Measurements from ENCODE around the gene IQCK.

The IQCK gene

GRCh38 chr16:19689342-19689741 is 28.7 kb upstream of the IQCK start:
- TF ChIP-seq REST (IDR thresholded peaks at IDR 0.05; ENCODE audit: low read depth) (no peak), YY1 (IDR thresholded peaks at IDR 0.05; ENCODE audit: low read depth) (no peak), CEBPB (IDR thresholded peaks at IDR 0.05) (no peak)
- TF ChIP-seq, protein P1, sequence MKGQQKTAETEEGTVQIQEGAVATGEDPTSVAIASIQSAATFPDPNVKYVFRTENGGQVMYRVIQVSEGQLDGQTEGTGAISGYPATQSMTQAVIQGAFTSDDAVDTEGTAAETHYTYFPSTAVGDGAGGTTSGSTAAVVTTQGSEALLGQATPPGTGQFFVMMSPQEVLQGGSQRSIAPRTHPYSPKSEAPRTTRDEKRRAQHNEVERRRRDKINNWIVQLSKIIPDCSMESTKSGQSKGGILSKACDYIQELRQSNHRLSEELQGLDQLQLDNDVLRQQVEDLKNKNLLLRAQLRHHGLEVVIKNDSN (IDR thresholded peaks at IDR 0.05): no peak

DNA sequence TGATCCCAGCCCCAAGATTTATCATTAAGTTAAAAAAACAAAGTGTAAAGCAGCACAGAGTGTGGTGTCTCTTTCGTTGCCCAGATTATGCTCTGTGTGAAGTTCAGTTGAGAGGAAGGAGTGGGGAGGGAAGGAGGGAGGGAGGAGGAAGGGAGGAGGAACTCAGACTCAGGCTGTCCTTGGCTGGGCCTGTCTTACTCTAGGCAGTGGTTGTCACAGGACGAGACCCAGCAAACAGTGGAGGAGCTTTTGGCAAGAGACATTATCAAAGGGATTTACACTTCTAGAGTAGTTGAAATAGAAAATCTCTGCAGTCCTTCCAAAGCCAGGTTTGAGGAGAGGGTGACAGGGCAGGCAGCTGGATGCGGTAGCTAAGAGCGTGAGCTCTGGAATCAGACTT is 27.9 kb upstream of the IQCK start:
- TF ChIP-seq CEBPB (IDR thresholded peaks at IDR 0.05) (no peak), MAX (IDR thresholded peaks at IDR 0.05) (no peak), REST (IDR thresholded peaks at IDR 0.05; ENCODE audit: low read depth) (no peak), RAD21 (IDR thresholded peaks at IDR 0.05; ENCODE audit: low read depth) (no peak), EGR1 (IDR thresholded peaks at IDR 0.05) (no peak), ZBTB7A (IDR thresholded peaks at IDR 0.05; ENCODE audit: low read depth) (no peak), TEAD4 (IDR thresholded peaks at IDR 0.05) (no peak), FOXM1 (IDR thresholded peaks at IDR 0.05; ENCODE audit: borderline replicate concordance, low read depth) (no peak), NFIC (IDR thresholded peaks at IDR 0.05) (no peak), EP300 (IDR thresholded peaks at IDR 0.05; ENCODE audit: borderline replicate concordance) (no peak), YY1 (IDR thresholded peaks at IDR 0.05; ENCODE audit: low read depth) (no peak), TAF1 (IDR thresholded peaks at IDR 0.05; ENCODE audit: low read depth) (no peak), CREB1 (IDR thresholded peaks at IDR 0.05; ENCODE audit: low read depth) (no peak), TCF12 (IDR thresholded peaks at IDR 0.05; ENCODE audit: low read depth) (no peak)
- TF ChIP-seq, protein P1 (IDR thresholded peaks at IDR 0.05): no peak

DNA sequence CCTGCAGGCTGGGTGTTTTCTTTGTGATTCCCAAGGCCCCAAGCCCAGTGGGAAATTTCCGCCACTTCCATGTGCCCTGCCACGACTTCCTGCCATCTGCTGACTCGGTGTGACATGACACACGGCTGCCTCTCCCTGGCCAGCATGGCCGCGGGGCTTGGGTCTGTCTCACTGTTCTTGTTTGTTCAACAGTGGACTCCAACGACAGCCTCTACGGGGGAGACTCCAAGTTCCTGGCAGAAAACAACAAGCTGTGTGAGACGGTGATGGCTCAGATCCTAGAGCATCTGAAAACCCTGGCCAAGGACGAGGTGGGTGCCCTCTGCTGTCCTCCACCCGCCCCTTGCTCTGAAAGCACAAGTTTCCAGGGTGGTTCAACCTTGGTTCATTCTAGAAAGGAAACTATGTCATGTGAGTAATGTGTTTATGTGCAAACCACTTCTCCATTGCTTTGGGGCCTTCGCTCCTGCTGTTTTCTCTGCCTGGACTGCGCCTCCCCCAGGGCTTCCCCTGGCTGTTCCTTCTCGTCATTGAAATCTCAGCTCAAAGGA is 26.8 kb upstream of the IQCK start:
- TF ChIP-seq CEBPB (IDR thresholded peaks at IDR 0.05) (no peak), ZBTB7A (IDR thresholded peaks at IDR 0.05; ENCODE audit: low read depth) (no peak), RAD21 (IDR thresholded peaks at IDR 0.05; ENCODE audit: low read depth) (no peak), FOXM1 (IDR thresholded peaks at IDR 0.05; ENCODE audit: borderline replicate concordance, low read depth) (no peak), NFIC (IDR thresholded peaks at IDR 0.05) (no peak), EGR1 (IDR thresholded peaks at IDR 0.05) (no peak), REST (IDR thresholded peaks at IDR 0.05; ENCODE audit: low read depth) (no peak), YY1 (IDR thresholded peaks at IDR 0.05; ENCODE audit: low read depth) (no peak), TEAD4 (IDR thresholded peaks at IDR 0.05) (no peak), MAX (IDR thresholded peaks at IDR 0.05) (no peak), TCF12 (IDR thresholded peaks at IDR 0.05; ENCODE audit: low read depth) (no peak), TAF1 (IDR thresholded peaks at IDR 0.05; ENCODE audit: low read depth) (no peak), CREB1 (IDR thresholded peaks at IDR 0.05; ENCODE audit: low read depth) (no peak), EP300 (IDR thresholded peaks at IDR 0.05; ENCODE audit: borderline replicate concordance) (no peak)
- TF ChIP-seq, protein P1 (IDR thresholded peaks at IDR 0.05): no peak

GRCh38 chr16:19694989-19695388 is 23.1 kb upstream of the IQCK start:
- TF ChIP-seq TEAD4 (IDR thresholded peaks at IDR 0.05): no peak
- TF ChIP-seq TAF1 (IDR thresholded peaks at IDR 0.05; ENCODE audit: low read depth): no peak
- no peak for TF ChIP-seq RAD21 (IDR thresholded peaks at IDR 0.05; ENCODE audit: low read depth)
- TF ChIP-seq YY1 (IDR thresholded peaks at IDR 0.05; ENCODE audit: low read depth): no peak
- no peak for TF ChIP-seq REST (IDR thresholded peaks at IDR 0.05; ENCODE audit: low read depth)
- TF ChIP-seq FOXM1 (IDR thresholded peaks at IDR 0.05; ENCODE audit: borderline replicate concordance, low read depth): no peak
- TF ChIP-seq CREB1 (IDR thresholded peaks at IDR 0.05; ENCODE audit: low read depth): no peak
- TF ChIP-seq CEBPB (IDR thresholded peaks at IDR 0.05): no peak
- no peak for TF ChIP-seq EP300 (IDR thresholded peaks at IDR 0.05; ENCODE audit: borderline replicate concordance)
- TF ChIP-seq MAX (IDR thresholded peaks at IDR 0.05): no peak
- no peak for TF ChIP-seq NFIC (IDR thresholded peaks at IDR 0.05)
- no peak for TF ChIP-seq ZBTB7A (IDR thresholded peaks at IDR 0.05; ENCODE audit: low read depth)
- TF ChIP-seq TCF12 (IDR thresholded peaks at IDR 0.05; ENCODE audit: low read depth): no peak
- no peak for TF ChIP-seq EGR1 (IDR thresholded peaks at IDR 0.05)
- TF ChIP-seq, protein P1 (IDR thresholded peaks at IDR 0.05): no peak

Data from Ishikawa (cell line).